ENCODE measurements around the gene HAND2.

HAND2 gene

DNA sequence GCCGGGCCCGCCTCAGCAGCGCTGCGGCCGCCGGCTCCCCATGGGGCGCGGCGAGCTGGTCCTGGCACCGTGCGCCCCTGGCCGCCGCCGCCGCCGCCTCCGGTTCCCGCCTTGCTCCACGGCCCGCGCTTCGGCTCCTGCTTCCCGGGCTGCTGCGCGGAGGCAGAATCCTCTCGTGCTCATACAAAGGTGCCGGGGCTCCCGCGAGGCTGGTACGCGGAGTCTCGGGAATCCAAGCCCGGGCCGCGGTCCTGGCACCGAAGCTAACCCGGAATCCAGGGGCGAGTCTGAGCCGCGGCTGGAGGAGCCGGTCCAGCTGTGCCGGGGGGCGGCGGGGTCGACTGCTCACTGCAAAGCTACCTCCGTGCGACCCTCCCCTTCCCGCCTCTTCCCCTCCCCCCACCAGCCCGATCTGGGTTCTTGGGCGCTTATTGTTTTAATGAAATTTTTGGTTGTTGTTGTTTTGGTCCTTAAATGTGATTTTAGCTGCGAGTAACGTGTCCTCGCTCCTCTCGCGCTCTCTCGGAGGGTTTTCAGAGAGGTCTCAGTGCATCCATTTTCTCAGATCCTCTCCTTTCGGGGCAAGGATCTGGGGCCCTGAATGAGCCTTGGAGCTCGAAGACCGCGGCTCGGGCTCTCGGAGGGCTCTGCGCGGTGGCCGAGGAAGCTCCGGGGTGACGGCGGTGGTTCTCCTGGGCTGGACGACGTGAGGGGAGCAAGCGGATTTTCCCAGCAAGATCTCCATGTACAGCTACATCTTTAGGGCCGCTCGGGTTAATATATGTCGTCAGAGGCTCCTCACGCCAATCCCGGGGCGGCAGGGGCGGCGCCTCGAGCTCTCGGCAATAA lies at the start of gene HAND2:
HAND2 (minus strand) TSS at position 753 of the 849 bp plus-strand sequence. CDS start 940 bp downstream, outside the sequence.
- H3K9ac ChIP-seq (ENCODE audit: low read depth, low read length) = no peak within 1 kb of the TSS

DNA sequence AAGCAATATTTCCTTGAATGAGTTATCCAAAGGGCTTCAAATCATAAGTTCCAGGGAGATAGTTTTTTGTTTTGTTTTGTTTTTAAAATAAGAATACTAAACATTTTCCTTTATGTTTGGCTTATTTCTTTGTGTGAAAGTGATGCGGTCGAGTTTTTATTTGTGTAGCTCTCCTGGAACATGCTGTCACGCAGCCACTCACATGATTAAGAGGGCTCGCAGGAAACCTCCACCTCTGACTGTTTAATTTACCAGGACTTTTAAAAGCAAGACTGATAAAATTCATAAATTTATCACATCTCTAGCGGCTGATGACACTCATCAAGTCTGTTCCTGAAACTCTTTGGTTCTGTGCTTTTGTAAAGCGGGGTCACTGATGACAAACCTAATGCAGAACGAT lies 48.9 kb upstream of the HAND2 start:
- DNase-seq (no peak), ATAC-seq (ENCODE audit: insufficient read depth, low read depth) (no peak)
- H2AFZ ChIP-seq (ENCODE audit: low read depth, low read length) = no peak overlapping the region
- H3K9me3 ChIP-seq (ENCODE audit: insufficient read depth, low read length, severe bottlenecking) = no peaks in the 10 kb centered on the region
- H3K4me2 ChIP-seq (ENCODE audit: insufficient read depth, low read length) = no peak overlapping the region
- H3K36me3 ChIP-seq (ENCODE audit: insufficient read depth, low read length) = no peaks in the 10 kb centered on the region
- no peaks in the 10 kb centered on the region for H3K4me1 ChIP-seq (ENCODE audit: insufficient read depth, low read length)
- no peaks in the 10 kb centered on the region for H3K79me2 ChIP-seq (ENCODE audit: insufficient read depth, low read length)
- H4K20me1 ChIP-seq (ENCODE audit: insufficient read depth, low read length) = no peaks in the 10 kb centered on the region
- H3K27ac ChIP-seq (ENCODE audit: low read length) = no peak overlapping the region
- TF ChIP-seq, protein P1, sequence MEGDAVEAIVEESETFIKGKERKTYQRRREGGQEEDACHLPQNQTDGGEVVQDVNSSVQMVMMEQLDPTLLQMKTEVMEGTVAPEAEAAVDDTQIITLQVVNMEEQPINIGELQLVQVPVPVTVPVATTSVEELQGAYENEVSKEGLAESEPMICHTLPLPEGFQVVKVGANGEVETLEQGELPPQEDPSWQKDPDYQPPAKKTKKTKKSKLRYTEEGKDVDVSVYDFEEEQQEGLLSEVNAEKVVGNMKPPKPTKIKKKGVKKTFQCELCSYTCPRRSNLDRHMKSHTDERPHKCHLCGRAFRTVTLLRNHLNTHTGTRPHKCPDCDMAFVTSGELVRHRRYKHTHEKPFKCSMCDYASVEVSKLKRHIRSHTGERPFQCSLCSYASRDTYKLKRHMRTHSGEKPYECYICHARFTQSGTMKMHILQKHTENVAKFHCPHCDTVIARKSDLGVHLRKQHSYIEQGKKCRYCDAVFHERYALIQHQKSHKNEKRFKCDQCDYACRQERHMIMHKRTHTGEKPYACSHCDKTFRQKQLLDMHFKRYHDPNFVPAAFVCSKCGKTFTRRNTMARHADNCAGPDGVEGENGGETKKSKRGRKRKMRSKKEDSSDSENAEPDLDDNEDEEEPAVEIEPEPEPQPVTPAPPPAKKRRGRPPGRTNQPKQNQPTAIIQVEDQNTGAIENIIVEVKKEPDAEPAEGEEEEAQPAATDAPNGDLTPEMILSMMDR (IDR thresholded peaks at IDR 0.05; ENCODE audit: borderline replicate concordance, extremely low read depth, low read length, poor library complexity, severe bottlenecking) = no peak
- no peak for TF ChIP-seq EZH2 (IDR thresholded peaks at IDR 0.05; ENCODE audit: borderline replicate concordance, low read depth, low read length, severe bottlenecking)
- peaks cover 16% of the 10 kb centered on the region for H3K27me3 ChIP-seq (ENCODE audit: insufficient read depth, low read length, poor library complexity)
- no peak overlapping the region for H3K9ac ChIP-seq (ENCODE audit: low read depth, low read length)
- no peak overlapping the region for H3K4me3 ChIP-seq (ENCODE audit: low read depth in 1 of 2, low read length in 2 of 2)

More for the DNA sequence above, at the start of gene HAND2:
- H3K9me3 ChIP-seq (ENCODE audit: insufficient read depth, low read length, severe bottlenecking) = no peaks in the 10 kb centered on the region
- no peak within 1 kb of the TSS for H3K27ac ChIP-seq (ENCODE audit: low read length)
- no peaks in the 10 kb centered on the region for H4K20me1 ChIP-seq (ENCODE audit: insufficient read depth, low read length)
- H3K4me3 ChIP-seq (ENCODE audit: low read depth in 1 of 2, low read length in 2 of 2) = no peak within 1 kb of the TSS
- no peaks in the 10 kb centered on the region for H3K36me3 ChIP-seq (ENCODE audit: insufficient read depth, low read length)
- H3K79me2 ChIP-seq (ENCODE audit: insufficient read depth, low read length) = no peaks in the 10 kb centered on the region
- no peak within 1 kb of the TSS for H3K4me2 ChIP-seq (ENCODE audit: insufficient read depth, low read length)
- H3K4me1 ChIP-seq (ENCODE audit: insufficient read depth, low read length) = no peaks in the 10 kb centered on the region
- no peak for TF ChIP-seq EZH2 (IDR thresholded peaks at IDR 0.05; ENCODE audit: borderline replicate concordance, low read depth, low read length, severe bottlenecking)
- TF ChIP-seq, protein P1 (IDR thresholded peaks at IDR 0.05; ENCODE audit: borderline replicate concordance, extremely low read depth, low read length, poor library complexity, severe bottlenecking) = no peak
- DNase-seq (no peak), ATAC-seq (ENCODE audit: insufficient read depth, low read depth) (no peak)
- no peaks in the 10 kb centered on the region for H3K27me3 ChIP-seq (ENCODE audit: insufficient read depth, low read length, poor library complexity)
- H2AFZ ChIP-seq (ENCODE audit: low read depth, low read length) = no peak within 1 kb of the TSS

DNA sequence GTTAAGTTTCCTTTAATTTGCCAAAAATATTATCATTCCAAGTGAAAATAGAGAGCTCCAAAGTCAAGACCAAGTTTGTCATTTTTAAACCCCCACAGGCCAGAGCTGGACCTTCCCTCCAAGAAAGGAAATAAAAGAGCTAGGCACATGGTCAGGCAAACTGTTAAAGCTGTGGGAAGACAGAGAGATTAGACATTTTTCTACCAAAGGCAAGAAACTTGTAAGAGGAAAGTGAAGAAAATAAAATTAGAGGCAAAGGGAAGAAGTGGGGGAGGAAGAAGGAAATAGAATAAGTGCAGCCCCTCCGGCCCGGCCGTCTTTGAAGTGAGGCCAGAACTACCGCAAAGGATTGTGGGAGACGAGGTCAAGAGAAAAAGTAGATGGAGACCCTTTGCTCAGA lies 47.9 kb upstream of the HAND2 start:
- Histone ChIP-seq H3K4me3 (ENCODE audit: low read depth in 1 of 2, low read length in 2 of 2) (no peak overlapping the region), H3K4me2 (ENCODE audit: insufficient read depth, low read length) (no peak overlapping the region), H3K36me3 (ENCODE audit: insufficient read depth, low read length) (no peaks in the 10 kb centered on the region), H3K79me2 (ENCODE audit: insufficient read depth, low read length) (no peaks in the 10 kb centered on the region), H3K4me1 (ENCODE audit: insufficient read depth, low read length) (no peaks in the 10 kb centered on the region), H4K20me1 (ENCODE audit: insufficient read depth, low read length) (no peaks in the 10 kb centered on the region), H3K9me3 (ENCODE audit: insufficient read depth, low read length, severe bottlenecking) (no peaks in the 10 kb centered on the region), H3K27ac (ENCODE audit: low read length) (no peak overlapping the region), H3K27me3 (ENCODE audit: insufficient read depth, low read length, poor library complexity) (peaks cover 23% of the 10 kb centered on the region), H2AFZ (ENCODE audit: low read depth, low read length) (no peak overlapping the region), H3K9ac (ENCODE audit: low read depth, low read length) (no peak overlapping the region)
- no peak for ATAC-seq (ENCODE audit: insufficient read depth, low read depth)
- TF ChIP-seq, protein P1 (IDR thresholded peaks at IDR 0.05; ENCODE audit: borderline replicate concordance, extremely low read depth, low read length, poor library complexity, severe bottlenecking) = no peak
- no peak for TF ChIP-seq EZH2 (IDR thresholded peaks at IDR 0.05; ENCODE audit: borderline replicate concordance, low read depth, low read length, severe bottlenecking)
- no peak for DNase-seq

Data from DND-41 (cell line).